HG03039 (cell line): Measurements from ENCODE around the gene DAPK2.

Experiments
- ATAC-seq: cut with Tn5 transposase; IDR thresholded peaks from one replicate; pipeline ENCODE4 v1.9.1; 2021; ENCODE audit warnings: mild to moderate bottlenecking, moderate library complexity; ENCODE audit not compliant: unreplicated experiment

DAPK2 gene

DNA sequence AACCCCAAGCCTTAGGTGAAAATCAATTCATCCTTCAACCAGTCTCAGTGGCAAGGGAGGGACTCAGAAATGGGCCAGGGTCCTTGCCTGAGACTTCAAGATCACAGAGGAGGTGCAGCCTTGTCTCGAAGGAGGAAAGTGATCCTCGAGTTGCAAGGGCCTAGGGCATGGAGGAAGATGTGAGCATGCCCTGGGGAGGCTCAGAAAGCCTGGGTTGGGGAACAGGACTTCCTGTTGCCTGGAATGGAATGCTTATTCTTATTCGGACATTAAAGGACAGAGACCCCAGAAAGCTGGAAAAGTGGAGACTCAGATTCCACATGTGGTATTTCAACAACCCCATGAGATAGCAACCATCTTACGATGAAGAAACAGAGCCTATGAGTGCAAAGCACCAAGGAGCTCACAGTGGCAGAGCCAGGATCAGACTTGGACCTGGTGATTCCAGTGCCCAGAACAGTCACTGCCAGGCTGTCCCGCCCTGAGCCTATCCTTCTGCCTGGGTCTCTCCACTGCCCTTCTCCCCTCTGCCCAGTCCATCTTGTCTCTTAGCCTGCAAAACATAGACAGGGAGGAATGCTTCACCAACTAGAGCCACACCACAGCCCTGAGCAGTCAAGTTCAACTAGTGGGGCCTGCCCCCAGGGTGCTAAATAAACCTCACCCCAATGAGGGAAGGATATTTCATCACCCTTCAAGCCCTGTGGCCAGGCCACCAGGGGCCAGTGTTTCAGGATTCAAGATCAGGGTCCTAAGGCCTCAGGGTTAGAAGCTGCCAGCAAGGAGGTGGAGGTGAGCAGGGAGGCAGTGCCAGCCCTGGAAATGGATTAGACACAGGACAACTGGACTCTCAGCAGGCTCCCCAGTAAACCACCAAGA is 21.9 kb downstream of the DAPK2 start:
- ATAC-seq = no peak

DNA sequence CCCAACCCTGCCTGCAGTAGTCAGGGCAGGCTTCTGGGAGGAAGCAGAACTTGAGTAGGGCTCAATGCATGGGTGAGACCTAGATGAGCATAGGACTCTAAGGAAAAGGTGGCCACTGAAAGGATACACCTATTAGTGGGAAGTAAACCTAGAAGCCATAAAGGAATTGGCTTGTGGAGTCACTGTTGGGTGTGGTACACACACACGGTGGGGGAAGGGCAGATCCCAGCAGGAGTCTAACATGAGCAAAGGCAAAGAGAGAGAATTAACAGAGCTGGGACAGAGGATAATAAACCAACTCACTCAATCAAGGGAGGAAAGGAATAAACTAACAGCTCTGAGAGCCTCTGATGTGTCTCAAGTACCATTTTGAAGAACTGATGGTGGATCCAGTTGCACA is 23.1 kb downstream of the DAPK2 start:
- no peak for ATAC-seq

DNA sequence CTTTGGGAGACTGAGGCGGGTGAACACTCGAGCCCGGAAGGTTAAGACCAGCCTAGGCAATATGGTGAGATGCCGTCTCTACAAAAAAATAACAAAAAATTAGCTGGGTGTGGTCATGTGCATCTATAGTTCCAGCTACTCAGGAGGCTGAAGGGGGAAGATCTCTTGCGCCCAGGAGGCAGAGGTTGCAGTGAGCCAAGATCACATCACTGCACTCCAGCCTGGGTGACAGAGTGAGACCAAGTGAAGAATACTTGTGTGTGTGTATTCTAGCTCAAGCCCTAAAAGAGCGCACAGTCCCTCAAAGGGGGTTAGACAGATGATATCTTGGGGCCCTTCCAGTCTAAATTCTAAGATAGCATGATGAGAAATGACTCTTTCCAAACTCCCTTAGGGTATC is 23.7 kb downstream of the DAPK2 start:
- no peak for ATAC-seq

DNA sequence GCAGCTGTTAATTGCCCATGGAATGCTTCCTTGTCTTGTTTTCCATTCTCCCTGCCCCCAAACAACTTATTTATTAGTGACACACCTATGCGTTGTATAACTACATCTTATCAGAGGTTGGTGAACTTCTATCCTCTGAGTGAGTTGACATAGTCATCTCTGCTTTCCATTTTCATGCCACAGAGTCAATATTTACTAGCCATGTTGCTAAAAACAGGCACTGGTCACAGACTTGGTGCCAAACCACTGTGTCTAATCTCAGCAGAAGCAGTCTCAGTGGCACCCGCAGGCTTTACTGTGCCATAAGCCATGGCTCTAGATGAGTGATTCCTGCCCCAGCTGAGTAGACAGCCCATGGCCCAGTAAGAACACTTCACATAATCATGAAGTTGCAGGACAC is 26.5 kb downstream of the DAPK2 start:
- no peak for ATAC-seq

DNA sequence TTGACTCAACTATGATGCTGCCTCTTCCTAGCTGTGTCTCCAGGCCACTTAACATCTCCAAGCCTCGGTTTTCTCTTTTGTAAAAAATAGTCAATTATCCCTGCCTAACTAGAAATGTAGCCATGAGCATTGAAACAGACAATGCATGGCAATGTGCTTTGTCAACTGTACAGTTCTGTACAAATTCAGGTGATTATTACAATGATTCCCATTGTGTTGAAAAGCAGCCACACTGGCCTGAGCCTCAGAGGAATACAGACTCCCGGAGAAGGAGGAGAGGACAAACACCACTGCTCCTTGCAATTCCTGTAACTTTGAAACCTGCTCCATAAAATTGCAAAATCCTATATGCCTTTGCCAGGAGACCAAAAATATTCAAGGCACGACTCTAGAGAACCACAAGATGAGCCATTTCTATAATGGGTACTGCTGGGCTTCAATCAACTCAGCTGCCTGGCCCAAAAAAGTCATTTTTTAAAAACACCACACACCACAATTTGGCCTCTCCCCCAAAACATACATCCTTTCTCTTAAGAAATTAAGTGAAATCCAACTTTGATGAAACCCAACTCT is 28.6 kb downstream of the DAPK2 start:
- ATAC-seq = no peak

DNA sequence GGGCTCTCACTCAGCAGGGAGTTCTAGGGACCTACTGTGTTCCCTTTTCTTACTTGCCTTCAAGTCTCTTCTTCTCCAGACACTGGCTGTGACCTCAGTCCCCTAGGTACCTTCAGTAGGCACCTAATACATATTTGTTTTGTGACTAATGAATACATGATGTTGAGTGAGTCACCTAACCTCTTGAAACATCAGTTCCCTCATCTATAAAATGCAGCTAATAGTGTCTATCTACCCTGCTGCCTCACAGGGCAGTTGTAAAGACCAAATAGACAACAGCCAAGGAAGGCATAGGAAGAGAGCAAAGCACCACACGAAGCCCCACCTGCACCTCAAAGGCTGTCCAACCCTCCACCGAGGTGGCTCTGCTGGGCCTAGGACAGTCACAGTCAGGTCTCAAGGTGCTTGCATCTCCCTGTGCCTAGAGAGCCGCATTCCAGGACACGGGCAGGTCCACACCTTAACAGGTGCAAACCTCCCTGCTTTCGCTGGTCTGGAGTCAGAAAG is 29.1 kb downstream of the DAPK2 start:
- no peak for ATAC-seq

DNA sequence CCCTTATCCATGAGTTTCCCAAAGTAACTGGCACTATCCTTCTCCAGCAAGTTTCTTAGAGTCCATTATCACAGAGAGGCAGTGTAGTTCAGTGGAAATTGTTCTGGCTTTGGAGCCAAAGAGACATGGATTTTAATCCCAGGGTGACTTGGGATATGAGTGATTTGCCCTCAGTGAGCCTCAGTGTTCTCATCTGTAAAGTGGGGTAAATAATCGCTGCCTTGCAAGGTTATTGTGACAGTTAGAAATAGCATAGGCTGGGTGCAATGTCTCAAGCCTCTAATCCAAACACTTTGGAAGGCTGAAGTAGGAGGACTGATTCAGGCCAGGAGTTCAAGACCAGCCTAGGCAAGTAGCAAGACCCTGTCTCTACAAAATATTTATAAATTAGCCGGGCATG is 30.0 kb downstream of the DAPK2 start:
- ATAC-seq = no peak

DNA sequence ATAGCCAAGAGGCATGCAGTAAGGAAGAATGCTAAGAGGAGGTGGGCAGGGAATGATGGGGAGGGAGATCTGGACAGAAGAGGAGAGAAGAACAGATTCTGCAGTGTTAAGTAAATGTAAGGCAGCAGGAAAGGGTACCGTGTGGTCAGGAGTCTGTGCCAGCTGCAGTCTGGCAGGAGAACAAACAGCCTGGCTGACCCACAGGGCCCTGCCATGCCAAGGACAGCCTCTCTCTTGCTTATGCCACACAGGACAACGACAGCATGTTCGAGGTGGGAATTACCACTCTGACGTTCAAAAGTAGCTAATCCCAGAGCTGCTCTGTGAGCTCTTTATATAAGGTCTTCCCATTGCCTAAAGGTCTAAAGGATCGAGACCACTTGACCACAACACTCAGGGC is 31.3 kb downstream of the DAPK2 start:
- ATAC-seq = no peak

DNA sequence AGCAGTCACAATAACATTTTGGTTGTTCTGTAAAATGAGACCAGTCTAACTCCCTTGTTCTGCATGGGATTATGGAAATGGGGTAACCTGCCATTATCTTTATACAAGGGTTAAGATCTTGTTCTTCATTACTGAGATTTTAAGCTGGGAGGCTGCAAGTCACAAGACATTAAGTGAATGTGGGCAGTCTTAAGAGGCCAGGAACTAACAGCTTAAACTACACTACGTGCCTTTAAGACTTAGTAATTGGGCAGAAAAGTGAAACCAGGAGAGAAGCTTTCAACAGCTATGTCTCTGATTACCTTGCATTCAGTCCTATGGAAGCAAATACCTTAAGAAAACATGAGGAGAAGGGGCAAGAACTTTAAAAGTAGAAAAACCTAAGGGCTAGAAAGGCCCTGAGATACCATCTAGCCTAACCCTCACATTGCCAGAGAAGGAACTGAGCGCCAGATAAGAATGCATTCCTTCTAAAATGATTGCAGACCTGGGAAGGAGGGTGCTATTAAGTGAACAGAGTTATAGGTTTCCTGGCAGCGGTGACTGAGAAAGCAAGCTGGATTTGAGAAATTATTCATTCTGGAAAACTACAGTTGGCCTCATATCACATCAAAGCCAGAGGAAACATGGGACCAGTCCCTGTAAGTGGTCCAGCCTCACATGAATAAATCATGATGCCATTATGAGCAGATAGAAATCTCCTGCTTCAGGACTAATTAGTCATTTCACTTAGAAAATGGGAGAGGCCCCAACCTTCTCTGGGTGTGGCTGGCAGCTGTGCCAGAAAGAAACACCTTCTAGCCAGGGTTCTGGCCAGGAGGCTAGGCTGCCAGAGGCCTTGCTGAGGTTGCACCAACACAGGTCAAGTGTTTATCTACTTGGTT is 32.9 kb downstream of the DAPK2 start:
- ATAC-seq = no peak

DNA sequence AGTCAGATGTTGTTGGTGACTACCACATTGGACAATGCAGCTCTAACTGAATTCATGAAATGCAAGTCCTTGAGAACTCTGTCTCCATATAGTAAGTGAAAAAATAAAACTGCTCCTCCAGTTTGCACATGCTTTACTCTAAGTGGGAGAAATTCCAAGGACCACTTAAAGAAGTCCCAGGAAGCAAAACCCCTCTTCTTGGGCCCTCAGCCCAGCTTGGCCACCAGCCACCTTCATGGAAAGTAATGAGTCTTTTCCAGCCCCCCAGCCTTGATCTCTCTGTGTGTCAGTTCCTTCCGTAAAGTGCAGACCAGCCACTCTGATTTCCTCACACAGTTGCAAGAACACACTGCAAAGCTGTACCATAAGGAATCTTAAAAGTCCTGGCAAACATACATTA is 34.5 kb downstream of the DAPK2 start:
- no peak for ATAC-seq

DNA sequence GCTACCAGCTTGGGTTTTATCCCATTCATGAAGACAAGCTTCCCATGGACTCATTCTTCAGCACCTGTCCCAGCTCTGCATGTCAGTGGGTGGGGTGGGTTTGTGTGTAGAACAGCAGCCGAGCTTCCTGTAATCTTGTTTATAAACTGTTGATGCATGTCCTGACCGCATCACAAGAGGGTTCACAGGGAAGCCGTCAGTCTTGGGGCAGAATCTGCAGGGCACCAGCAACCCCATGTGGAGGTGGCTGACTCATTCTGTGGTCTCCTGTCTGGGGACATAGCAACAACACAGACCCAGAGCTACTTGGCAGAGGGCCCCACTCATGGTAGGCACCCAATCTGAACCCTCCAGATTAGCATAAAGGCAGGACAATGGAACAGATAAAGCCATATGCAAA is 35.6 kb downstream of the DAPK2 start:
- ATAC-seq = peak; percentile 63

DNA sequence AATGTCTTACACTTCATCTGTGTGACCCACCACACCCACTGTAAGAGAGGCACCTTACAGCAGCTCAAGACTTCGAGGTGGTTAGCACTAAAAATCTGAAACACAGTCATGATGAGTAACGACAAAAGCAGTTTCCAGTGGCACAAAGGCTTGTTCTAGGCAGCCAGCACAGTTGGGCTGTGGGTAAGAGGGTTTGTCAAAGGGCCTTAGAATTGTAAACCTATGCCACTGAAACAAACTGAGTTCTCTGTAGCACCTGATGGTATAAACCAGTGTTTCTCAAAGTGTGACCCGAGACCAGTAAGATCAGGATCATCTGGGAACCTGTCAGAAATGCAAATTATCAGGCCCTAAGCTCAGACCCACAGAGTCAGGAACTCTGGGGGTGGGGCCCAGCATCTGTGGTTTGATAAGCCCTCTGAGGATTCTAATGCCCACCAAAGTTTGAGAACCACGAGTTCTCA is 36.5 kb downstream of the DAPK2 start:
- ATAC-seq = no peak

DNA sequence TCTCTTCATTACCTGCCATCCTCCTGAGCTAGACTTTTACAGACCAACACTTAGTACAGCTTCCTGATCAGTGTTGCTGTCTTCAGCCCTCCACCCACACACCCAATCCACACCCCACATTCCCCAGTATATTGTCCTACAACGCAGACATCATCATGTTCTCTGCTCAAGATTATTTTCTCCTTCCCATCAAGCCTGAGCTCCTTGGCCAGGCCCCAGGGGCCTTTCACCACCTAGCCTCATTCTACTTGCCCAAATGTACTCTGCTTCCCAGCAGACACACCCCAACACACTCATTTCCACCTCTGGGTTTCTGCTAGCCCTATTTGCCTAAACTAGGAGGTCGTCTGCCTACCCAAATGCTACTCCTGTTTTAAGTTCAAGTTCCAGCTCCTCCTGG is 37.0 kb downstream of the DAPK2 start:
- no peak for ATAC-seq

DNA sequence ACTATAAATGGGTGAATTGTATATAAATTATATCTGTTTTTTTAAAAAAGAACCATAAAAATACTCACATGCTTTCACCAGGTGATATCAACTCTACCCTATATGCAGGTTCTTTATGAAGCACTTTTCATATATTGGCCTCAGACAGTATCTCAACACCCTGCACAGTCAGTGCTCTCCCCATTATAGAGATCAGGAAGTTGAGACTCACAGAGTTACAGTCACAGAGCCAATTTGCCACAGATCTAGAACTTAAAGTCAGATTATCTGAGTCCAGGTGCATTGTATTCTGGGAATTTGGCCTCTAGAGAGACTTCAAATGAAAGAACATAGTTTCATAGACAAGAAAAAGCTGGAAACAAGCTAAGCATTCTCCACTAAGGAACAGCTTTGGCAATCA is 38.1 kb downstream of the DAPK2 start:
- ATAC-seq = no peak

DNA sequence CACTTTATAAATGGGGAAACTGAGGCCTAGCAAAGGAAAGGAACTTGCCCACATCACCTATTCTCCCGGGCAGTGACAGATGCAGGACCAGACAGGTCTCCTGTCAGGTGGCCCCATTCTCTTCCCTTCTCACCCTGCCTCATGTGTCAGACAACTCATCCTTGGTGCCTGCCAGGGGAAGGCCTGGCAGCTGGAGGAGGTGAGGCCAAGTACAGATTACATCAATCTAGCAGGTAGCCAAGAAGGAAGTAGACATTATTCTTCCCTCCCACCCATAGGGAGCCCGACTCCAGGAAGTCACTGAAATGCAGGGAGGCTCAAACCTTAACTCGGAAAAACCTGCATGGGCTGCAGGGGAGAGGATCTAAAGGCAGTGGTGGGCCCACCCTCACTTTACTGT is 39.6 kb downstream of the DAPK2 start:
- no peak for ATAC-seq

DNA sequence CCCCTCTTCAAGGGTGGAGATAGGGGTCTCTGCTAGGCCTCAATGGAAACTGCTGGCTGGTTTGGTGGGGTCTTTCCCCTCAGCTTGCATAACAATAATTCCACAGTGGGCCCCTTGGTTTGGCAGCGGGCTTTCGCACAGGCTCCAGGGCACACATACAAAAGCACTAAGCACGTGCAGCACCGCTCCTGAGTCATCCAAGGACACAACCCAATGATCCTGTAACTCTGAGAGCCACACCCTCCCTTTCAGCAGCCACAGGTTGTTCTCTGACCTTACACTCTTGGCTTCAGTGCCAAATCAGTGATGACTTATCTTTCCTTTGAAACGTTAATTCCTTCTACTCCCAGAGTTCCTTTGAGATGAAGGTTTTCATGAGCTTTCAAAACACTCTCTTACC is 41.7 kb downstream of the DAPK2 start:
- ATAC-seq = no peak

DNA sequence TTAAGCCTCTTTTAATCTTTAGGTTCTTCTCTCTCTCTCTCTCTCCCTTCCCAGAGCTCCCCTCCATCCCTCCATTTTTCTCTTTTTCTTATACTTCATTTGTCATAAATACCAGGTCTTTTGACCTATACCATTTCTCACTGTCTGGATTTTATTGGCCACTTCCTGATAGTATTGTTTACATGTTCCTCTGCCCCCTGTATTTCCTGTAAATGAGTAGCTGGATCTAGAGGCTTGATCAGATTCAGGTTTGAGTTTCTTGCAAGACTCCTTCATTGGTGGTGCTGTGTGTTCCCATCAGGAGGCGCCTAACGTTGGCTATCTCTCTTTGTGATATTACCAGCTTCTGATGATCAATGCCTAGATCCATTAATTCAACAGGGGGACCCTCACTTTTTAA is 42.2 kb downstream of the DAPK2 start:
- ATAC-seq = no peak

DNA sequence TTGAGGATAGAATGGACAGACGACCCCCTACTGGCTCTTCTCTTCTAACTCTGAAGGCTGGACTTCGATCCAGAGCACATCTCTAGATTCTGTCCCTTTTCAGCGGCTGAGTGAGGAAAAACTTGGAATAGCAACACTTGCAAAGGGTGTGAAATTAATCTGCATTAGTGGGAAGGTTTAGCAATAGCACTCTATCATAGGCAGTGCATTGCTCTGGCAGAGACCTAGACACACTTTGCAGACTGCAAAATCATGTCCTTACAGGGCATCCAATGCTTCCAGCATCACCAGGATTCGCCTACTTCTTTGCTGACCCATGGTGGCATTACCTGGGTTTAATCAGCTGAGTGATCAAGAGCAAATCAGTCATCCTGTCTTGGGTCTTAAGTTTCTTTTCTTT is 43.1 kb downstream of the DAPK2 start:
- ATAC-seq = no peak

DNA sequence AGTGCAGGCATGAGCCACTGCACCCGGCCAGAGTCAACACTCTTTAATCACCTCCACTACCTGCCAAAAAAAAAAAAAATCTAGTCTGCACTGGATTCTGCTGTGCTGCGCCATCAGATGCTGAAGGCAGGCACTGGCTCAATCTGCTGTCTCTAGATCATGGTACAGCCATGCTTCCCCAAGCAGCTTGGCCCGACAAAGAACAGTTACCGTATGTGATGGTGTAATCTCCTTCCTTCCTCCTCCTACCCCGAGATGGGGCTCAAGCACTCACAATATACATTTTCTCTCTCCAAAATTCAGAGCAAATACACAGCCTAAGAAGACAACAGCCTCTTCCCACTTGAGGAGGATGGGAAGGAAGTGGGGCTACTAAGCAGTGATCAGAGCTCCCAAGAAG is 45.1 kb downstream of the DAPK2 start:
- no peak for ATAC-seq

DNA sequence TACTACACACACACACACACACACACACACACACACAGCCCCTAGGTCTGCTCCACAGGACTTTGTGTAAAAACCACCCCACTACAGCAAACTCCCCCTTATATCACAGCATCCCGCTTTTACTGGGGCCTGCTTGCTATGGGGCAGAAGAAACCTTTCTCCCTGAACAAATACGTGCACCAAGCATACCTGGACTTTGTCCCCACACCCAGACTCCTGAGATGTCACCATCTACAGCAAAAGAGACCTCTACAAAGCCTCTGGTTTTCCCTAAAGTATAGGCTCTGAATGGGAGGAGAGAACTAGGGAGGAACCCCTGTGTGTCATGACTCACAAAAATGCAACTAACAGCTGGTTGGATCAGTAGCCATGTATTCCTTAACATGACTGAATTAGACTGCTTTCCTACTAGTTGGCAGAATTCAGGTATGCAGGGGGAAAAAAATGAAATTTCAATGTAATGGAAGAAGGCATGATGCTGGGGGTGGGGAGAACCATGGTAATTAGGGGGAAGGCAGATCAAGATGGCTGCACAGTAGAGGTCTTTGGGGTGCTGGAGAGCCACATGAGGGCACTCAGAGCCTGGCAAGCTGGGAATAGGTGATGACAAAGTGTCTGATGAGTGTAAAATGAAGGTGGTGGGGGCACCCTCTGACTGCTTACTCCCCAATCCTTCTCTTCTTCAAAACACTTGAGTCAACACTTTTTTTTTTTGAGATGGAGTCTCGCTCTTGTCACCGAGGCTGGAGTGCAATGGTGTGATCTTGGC is 45.9 kb downstream of the DAPK2 start:
- ATAC-seq = no peak

DNA sequence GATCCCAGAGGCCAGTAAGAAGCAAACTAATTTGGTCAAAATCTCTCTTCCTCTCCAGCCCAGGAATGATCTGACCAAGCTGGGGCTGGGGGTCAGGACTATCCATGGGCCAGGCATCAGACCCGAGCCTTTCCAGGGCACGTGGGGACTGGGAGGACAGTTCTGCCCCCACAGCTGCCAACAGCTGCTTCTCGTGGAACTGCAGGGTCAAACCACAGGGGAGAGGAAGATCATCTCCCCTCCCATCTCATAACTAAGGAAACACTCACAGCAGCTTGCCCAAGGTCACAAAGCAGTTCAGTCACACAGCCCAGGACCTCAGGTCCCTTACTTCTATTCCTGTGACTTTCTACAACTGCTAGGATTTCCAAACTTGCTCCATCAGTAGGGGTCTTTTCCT is 47.1 kb downstream of the DAPK2 start:
- no peak for ATAC-seq
